ENCODE measurements around the gene DYNC1I1.
A peak's percentile ranks its signal among the peaks of the same experiment; 100 is the strongest.

DNA sequence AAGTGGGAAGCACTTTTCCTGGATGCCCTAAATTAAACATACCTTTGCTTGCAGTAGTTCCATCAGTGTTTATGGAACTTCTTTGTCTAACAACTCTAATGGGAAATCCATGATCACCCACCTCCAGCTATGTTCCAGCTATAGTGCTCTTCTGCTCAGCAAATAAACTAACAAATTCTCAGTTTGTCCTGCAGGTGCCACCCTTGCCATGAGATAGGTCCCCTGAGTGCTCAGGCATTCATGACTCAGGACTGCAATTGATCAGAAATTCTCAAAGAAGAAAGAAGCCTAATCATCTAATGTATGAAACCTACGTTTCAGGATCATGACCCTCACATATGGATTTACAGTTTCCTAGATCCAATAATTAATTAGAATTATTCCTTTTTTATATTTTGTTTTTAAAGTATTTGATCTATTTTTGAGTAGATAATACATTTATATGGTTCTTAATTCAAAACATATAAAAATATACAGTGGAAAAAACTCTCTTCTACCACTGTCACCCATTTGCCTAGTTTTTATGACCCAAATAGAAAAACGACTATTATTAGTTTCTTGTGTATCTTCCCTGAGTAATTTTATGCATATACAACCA lies 48.7 kb upstream of the DYNC1I1 start:
- TF ChIP-seq EZH2 (IDR thresholded peaks at IDR 0.05; ENCODE audit: borderline replicate concordance, low read depth, low read length, poor library complexity, severe bottlenecking) (no peak), CTCF (conservative IDR thresholded peaks at IDR 0.05; ENCODE audit: low read depth, low read length) (peak; percentile 70)

All from A673 (cell line).